BJ (cell line): ENCODE results near the gene HLA-G. TPM values are rescaled to one million over a fixed set of nuclear protein-coding genes. Genes with fewer than 3 reads are reported as not detected.

ENCODE experiments used
- CTCF ChIA-PET: fragments of 350-600 bp; formaldehyde crosslinking; extraction: SDS; loops from one replicate; lab custom pipeline; 2021; ENCODE audit warnings: antibody characterized with exemption, inconsistent platforms; lab: Yijun Ruan, JAX
- POLR2A ChIA-PET: fragments of 300-600 bp; sonication (Branson Sonifier 250); formaldehyde crosslinking; extraction: SDS; loops from one replicate; lab custom pipeline; 2021; ENCODE audit warnings: antibody characterized with exemption; lab: Charles Lee
- DNase-seq: peaks from one replicate; pipeline ENCODE4 v3.0.0-alpha.2; 2011; ENCODE audit warnings: low read depth
- H3K27me3 ChIP-seq: 2 replicates; pipeline ENCODE4 v1.6.0; 2011; ENCODE audit warnings: low read length; ENCODE audit not compliant: control insufficient read depth, insufficient read depth
- H3K36me3 ChIP-seq: 2 replicates; pipeline ENCODE4 v1.5.1; 2011; ENCODE audit warnings: low read length; ENCODE audit not compliant: control insufficient read depth, insufficient read depth
- H3K4me3 ChIP-seq: 2 replicates; pipeline ENCODE4 v1.5.1; 2011; ENCODE audit warnings: low read depth, mild to moderate bottlenecking, control low read depth, low read length
- polyA plus RNA-seq: library from polyadenylated mRNA; depleted of rRNA; stranded (reverse); fragments of >200 nt; gene quantifications from 2 replicates; pipeline ENCODE4 v1.2.3, GENCODE V29; 2011
- TF ChIP-seq, protein P1 (sequence below): IDR thresholded peaks from 2 replicates; pipeline ENCODE4 v1.5.1; 2011; ENCODE audit warnings: low read depth, mild to moderate bottlenecking, control low read depth, inconsistent platforms, low read length, moderate library complexity; ENCODE audit not compliant: insufficient read depth

The HLA-G gene
- polyA plus RNA-seq, 1 experiment: not detected

- DNase-seq: no peak
- POLR2A ChIA-PET: no interaction called here
- CTCF ChIA-PET: interaction anchor here (0.8 to 1.5 kb wide), 4 partner anchors 9 to 61 kb away, joined by 3 read pairs; no protein-coding TSS in a partner anchor
- H3K4me3 ChIP-seq: no peak overlapping the region
- TF ChIP-seq, protein P1, sequence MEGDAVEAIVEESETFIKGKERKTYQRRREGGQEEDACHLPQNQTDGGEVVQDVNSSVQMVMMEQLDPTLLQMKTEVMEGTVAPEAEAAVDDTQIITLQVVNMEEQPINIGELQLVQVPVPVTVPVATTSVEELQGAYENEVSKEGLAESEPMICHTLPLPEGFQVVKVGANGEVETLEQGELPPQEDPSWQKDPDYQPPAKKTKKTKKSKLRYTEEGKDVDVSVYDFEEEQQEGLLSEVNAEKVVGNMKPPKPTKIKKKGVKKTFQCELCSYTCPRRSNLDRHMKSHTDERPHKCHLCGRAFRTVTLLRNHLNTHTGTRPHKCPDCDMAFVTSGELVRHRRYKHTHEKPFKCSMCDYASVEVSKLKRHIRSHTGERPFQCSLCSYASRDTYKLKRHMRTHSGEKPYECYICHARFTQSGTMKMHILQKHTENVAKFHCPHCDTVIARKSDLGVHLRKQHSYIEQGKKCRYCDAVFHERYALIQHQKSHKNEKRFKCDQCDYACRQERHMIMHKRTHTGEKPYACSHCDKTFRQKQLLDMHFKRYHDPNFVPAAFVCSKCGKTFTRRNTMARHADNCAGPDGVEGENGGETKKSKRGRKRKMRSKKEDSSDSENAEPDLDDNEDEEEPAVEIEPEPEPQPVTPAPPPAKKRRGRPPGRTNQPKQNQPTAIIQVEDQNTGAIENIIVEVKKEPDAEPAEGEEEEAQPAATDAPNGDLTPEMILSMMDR: no peak
- peaks cover 5% of the 10 kb centered on the region for H3K27me3 ChIP-seq
- H3K36me3 ChIP-seq: no peaks in the 10 kb centered on the region
Measured at GRCh38 chr6:29797135-29797534, 30.5 kb upstream of the HLA-G start.

DNA sequence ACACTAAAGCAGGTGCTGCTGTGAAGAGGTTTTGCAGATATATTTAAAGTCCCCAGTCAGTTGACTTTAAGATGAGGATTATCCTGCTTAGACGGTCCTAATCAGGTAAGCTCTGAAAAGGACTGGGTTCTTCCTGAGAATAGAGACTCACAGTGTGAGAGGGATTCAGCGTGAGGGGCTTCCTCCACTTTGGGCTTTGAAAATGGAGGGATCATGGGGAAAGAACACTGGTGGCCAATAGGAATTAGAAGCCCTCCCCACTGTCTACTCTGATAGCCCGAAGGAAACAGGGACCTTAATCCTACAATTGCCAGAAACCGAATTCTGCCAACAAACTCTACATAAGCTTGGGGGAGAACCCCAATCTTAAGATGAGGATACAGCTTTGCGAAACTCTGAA lies 29.7 kb upstream of the HLA-G start:
- Histone ChIP-seq H3K4me3 (no peak overlapping the region), H3K36me3 (no peaks in the 10 kb centered on the region), H3K27me3 (peaks cover 5% of the 10 kb centered on the region; the same call in 1 of the 2 replicates)
- ChIA-PET CTCF (interaction anchor here (1.5 kb wide), 1 partner anchor 62 kb away, joined by 3 read pairs; no protein-coding TSS in a partner anchor), POLR2A (no interaction called here)
- no peak for DNase-seq
- TF ChIP-seq, protein P1: no peak

- POLR2A ChIA-PET: no interaction called here
- DNase-seq: no peak
- CTCF ChIA-PET: no interaction called here
Measured at GRCh38 chr6:29800254-29800653, 27.4 kb upstream of the HLA-G start.

DNA sequence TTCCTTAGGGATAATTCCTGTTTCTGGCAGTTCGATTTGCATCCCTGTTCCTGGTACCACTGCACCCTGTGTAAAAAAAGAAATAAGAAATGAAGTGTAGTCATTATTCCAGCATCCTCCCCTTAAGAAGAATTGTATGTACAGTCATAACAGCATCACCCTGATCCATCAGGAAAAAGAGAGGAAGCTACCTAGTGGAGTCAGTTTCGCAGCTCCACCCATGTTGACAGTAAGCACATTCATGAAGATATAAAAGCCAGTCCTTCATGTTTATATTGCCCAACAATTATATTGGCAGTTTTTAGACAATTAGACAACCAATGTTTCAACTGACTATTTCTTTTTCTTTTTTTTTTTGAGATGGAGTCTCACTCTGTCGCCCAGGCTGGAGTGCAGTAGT lies 21.2 kb upstream of the HLA-G start:
- no peaks in the 10 kb centered on the region for H3K36me3 ChIP-seq
- DNase-seq: no peak
- ChIA-PET POLR2A (no interaction called here), CTCF (interaction anchor here (1.2 to 1.5 kb wide), 3 partner anchors 9 to 28 kb away, joined by 3 to 5 read pairs (median 3); no protein-coding TSS in a partner anchor)
- no peak overlapping the region for H3K4me3 ChIP-seq
- TF ChIP-seq, protein P1: no peak
- peaks cover 2% of the 10 kb centered on the region for H3K27me3 ChIP-seq

More at GRCh38 chr6:29800254-29800653, 27.4 kb upstream of the HLA-G start:
- Histone ChIP-seq H3K27me3 (no peaks in the 10 kb centered on the region; the same call in 1 of the 2 replicates), H3K4me3 (no peak overlapping the region), H3K36me3 (no peaks in the 10 kb centered on the region)
- TF ChIP-seq, protein P1: no peak

DNA sequence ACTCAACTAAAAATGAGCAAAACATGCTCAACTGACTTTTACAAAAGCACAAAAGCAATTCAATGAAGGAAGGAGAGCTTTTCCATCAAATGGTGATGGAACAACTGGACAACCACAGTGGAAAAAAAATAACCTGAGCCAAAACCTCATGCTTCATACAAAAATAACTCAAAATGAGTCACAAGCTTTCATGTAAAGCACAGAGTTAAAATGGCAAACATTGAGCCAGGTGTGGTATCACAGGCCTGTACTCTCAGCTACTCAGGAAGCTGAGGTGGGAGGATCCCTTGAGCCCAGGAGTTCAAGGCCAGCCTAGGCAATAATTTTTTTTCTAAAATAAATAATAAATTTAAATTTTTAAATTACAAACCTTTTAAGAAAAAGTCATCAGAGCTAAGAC lies 18.4 kb upstream of the HLA-G start:
- H3K36me3 ChIP-seq: no peaks in the 10 kb centered on the region
- ChIA-PET CTCF (interaction anchor here (0.7 to 0.9 kb wide), 2 partner anchors 57 to 155 kb away, joined by 3 read pairs; no protein-coding TSS in a partner anchor), POLR2A (no interaction called here)
- H3K27me3 ChIP-seq: peaks cover 2% of the 10 kb centered on the region; the same call in 1 of the 2 replicates
- TF ChIP-seq, protein P1: no peak
- no peak for DNase-seq
- H3K4me3 ChIP-seq: no peak overlapping the region
